HG02970 (cell line): ENCODE data around the gene TRPM6.

Experiments used
- ATAC-seq: cut with Tn5 transposase; IDR thresholded peaks from one replicate; pipeline ENCODE4 v1.9.1; 2021; ENCODE audit warnings: mild to moderate bottlenecking, moderate library complexity, moderate number of reproducible peaks; ENCODE audit not compliant: unreplicated experiment, low FRiP score

TRPM6 gene

GRCh38 chr9:74724317-74724716 is 163.4 kb downstream of the TRPM6 start:
- no peak for ATAC-seq

- ATAC-seq: no peak
Measured at GRCh38 chr9:74721696-74722660, 165.7 kb downstream of the TRPM6 start.

GRCh38 chr9:74719306-74719705 is 168.4 kb downstream of the TRPM6 start:
- no peak for ATAC-seq

GRCh38 chr9:74718709-74719108 is 169.0 kb downstream of the TRPM6 start:
- no peak for ATAC-seq

- ATAC-seq: no peak
Measured at GRCh38 chr9:74711341-74711740, 176.4 kb downstream of the TRPM6 start.

- ATAC-seq: no peak
Measured at GRCh38 chr9:74697535-74697934, 190.2 kb downstream of the TRPM6 start.

- no peak for ATAC-seq
Measured at GRCh38 chr9:74696520-74696919, 191.2 kb downstream of the TRPM6 start.

GRCh38 chr9:74691058-74691457 is 196.7 kb downstream of the TRPM6 start:
- no peak for ATAC-seq

- ATAC-seq: no peak
Measured at GRCh38 chr9:74683322-74683721, 204.4 kb downstream of the TRPM6 start.

- ATAC-seq: no peak
Measured at GRCh38 chr9:74681906-74682305, 205.8 kb downstream of the TRPM6 start.

GRCh38 chr9:74674077-74674476 is 213.6 kb downstream of the TRPM6 start:
- no peak for ATAC-seq
